Stimulated activated naive CD4-positive, alpha-beta T cell (primary cell): ENCODE results near the gene SFXN2.
A peak's percentile ranks its signal among the peaks of the same experiment; 100 is the strongest.
"Not testable (repeated sequence)": the region's sequence is repeated elsewhere in the genome, so short reads cannot be mapped to it uniquely, and the experiment has no call there.

Experiments used
- DNase-seq, 6 experiments: peaks; one replicate each; lab custom pipeline; 2025; lab: John Stamatoyannopoulos, UW

Gene SFXN2

GRCh38 chr10:102752934-102753664, 38.7 kb downstream of the SFXN2 start:
- DNase-seq, result peak in 2 of 6 experiments; percentile 5 to 15

GRCh38 chr10:102753718-102754117, 39.3 kb downstream of the SFXN2 start:
- DNase-seq, result no peak

GRCh38 chr10:102757323-102757722, 42.9 kb downstream of the SFXN2 start:
- no peak for DNase-seq

GRCh38 chr10:102758240-102758932, 44.0 kb downstream of the SFXN2 start:
- DNase-seq, result no peak

GRCh38 chr10:102758933-102759262, 44.5 kb downstream of the SFXN2 start:
- not testable (repeated sequence) for DNase-seq

GRCh38 chr10:102759497-102760210, 45.2 kb downstream of the SFXN2 start:
- no peak for DNase-seq

GRCh38 chr10:102761981-102762380, 47.5 kb downstream of the SFXN2 start:
- DNase-seq, result no peak

GRCh38 chr10:102762401-102763015, 48.1 kb downstream of the SFXN2 start:
- DNase-seq, result no peak

GRCh38 chr10:102763037-102763607, 48.7 kb downstream of the SFXN2 start:
- DNase-seq, result no peak

- DNase-seq, result no peak
These were observed 50.2 kb downstream of the SFXN2 start for GRCh38 chr10:102764470-102765161.

GRCh38 chr10:102765336-102765735, 50.9 kb downstream of the SFXN2 start:
- DNase-seq, result no peak

- DNase-seq, result no peak
These were observed 53.2 kb downstream of the SFXN2 start for GRCh38 chr10:102767428-102768160.

GRCh38 chr10:102769375-102770107, 55.1 kb downstream of the SFXN2 start:
- DNase-seq, result no peak

GRCh38 chr10:102770108-102770482, 55.7 kb downstream of the SFXN2 start:
- DNase-seq, result no peak

GRCh38 chr10:102770792-102771191, 56.4 kb downstream of the SFXN2 start:
- DNase-seq, result no peak

GRCh38 chr10:102773320-102773719, 58.9 kb downstream of the SFXN2 start:
- no peak for DNase-seq

- peak in 5 of 6 experiments; percentile 8 to 39 (median 26) for DNase-seq
These were observed 59.5 kb downstream of the SFXN2 start for GRCh38 chr10:102773986-102774385.

GRCh38 chr10:102775201-102775934, 60.9 kb downstream of the SFXN2 start:
- DNase-seq, result no peak

GRCh38 chr10:102775935-102776669, 61.7 kb downstream of the SFXN2 start:
- peak; percentile 29 to 58 (median 35) for DNase-seq
